HG03066 (cell line): ENCODE measurements around the gene NOTCH2.

ENCODE experiments used
- ATAC-seq: cut with Tn5 transposase; IDR thresholded peaks from one replicate; pipeline ENCODE4 v1.9.1; 2021; ENCODE audit warnings: low read depth; ENCODE audit not compliant: unreplicated experiment

The NOTCH2 gene

DNA sequence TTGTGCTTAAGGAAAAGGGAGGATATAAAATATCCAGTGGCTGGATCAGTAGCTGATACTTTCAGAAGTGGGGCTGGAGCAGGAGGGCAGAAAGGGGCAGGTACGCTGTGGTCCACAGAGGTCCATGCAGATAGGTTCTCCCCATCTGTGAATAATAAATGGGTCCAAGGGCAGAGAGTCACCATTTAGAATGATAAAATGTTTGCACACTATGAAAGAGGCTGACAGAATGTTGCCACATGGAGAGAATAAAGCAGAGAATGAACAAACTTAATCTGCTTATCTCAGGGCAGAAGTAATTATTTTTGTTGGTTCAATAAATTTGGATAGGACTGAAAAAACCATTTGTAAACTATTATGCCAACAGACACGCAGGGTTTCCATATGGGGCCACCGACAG, 156.5 kb downstream of the NOTCH2 start:
- no peak for ATAC-seq

DNA sequence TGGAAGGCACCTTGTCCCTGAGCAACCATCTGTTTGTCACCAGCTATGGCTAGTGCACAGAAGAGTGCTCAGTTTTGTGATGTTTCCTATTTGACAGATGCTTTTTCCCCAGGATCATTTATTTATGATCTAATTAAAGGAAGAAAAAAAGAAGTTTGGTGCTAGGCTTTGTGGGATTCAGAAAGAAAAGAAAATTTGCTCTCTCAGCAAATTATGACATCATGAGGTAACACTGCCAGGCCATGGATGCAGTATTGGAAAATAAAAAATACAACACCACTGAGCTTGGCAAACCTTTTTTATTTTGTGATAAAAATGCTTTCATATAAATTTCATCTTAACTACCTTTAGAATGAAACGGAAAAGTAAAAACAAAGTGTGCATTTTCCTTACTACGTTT, 157.7 kb downstream of the NOTCH2 start:
- no peak for ATAC-seq

DNA sequence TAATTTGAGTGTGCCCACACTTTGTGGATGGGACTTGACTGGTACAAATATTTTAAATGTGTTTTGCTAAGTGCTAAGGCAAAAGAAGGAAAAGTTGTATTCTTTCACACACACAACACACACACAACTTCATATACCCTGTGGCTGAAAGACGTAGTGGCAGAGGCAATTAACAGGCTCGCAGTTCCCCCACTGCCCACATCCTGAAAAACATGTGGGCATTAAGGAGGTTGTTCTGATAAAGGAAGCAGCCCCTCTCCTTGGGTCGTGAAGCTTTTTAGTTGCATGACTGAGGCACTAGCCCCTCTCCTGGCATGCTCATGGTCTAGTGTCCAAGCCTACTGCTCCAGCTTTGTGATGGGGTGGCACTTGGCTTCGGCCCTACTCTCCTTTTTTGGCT, 158.8 kb downstream of the NOTCH2 start:
- no peak for ATAC-seq

DNA sequence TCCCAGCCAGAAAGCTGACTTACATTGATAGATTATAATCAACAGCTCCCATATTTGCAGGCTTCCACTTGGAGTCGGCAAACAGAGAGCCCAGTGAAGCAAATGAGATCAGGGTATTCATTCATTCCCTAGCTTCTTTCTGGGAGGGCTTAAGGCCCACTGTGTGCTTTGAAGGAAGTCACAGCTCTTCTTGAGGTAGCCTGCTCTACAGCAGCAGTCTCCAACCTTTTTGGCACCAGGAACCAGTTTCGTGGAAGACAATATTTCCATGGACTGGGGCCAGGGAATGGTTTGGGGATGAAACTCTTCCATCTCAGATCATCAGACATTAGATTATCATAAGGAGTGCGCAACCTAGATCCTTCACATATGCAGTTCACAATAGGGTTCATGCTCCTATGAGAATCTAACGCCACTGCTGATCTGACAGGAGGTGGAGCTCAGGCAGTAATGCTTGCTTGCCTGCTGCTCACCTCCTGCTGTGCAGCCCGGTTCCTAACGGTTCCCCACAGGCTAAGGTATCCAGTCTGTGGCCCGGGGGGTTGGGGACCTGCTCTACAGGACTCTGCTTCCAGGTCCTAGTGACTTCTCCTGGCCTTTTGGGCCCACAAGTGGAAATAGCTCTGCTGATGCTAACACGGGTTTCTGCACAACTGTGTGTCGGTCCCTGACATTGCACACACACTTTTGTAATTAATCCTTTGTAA, 159.4 kb downstream of the NOTCH2 start:
- ATAC-seq, result no peak

DNA sequence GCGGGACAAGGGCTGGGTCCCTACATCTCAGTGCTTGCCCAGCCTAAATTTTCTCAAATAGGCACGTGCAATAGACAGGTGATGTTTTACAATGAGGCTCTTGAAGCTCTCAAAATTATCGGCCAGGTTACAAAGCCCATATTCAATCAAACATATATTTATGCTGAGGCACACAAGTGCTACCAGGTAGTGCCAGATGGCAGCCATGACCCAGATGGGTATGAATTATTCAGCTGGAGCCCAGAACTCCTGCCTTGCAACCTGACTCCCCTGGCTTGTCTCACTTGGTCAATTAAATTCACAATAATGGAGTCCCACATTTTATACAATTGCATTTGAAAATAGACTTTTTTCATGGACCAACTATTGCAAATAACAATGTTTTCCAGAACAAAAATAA, 160.8 kb downstream of the NOTCH2 start:
- ATAC-seq, result no peak

DNA sequence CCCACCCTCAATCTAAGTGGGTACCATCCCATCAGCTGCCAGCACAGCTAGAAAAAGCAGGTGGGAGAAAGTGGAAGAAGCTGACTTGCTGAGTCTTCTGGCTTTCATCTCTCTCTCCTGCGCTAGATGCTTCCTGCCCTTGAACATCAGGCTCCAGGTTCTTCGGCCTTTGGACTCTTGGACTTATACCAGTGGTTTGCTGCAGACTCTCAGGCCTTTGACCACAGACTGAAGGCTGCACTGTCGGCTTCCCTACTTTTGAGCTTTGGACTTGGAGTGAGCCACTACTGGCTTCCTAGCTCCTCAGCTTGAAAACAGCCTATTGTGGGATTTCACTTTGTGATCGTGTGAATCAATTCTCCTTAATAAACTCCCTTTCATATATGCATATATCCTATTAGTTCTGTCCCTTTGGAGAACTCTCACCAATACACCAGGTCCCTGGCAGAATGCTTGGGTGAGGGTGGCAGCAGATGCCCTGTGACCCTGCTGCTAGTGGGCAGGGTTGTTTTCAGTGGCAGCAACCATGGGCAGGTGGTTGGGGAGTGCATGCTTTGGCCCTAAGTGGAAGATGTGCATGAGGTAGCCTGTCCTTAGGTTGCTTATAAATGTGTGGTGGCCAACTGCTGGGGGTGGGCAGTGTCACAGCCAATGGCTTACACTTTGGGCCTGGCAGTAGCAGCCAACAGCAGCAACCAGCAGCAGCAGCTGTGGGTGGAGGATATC, 162.4 kb downstream of the NOTCH2 start:
- ATAC-seq, result no peak

DNA sequence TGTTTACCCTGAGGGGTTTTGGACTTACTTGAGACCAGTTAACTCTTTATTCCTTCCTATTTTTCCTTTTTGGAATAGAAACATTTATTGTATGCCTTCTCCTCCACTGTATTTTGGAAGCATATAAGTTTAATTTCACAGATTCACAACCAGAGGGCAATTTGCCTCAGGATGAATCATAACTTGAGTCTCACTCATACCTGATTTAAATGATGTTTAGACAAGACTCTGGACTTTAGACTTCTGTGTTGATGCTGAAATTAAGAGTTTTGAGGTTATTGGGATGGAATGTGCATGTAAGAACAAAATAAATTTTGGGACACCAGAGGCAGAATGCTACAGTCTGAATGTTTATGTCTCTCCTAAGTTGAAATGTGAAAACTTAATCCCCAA, 166.0 kb downstream of the NOTCH2 start:
- ATAC-seq, result no peak

DNA sequence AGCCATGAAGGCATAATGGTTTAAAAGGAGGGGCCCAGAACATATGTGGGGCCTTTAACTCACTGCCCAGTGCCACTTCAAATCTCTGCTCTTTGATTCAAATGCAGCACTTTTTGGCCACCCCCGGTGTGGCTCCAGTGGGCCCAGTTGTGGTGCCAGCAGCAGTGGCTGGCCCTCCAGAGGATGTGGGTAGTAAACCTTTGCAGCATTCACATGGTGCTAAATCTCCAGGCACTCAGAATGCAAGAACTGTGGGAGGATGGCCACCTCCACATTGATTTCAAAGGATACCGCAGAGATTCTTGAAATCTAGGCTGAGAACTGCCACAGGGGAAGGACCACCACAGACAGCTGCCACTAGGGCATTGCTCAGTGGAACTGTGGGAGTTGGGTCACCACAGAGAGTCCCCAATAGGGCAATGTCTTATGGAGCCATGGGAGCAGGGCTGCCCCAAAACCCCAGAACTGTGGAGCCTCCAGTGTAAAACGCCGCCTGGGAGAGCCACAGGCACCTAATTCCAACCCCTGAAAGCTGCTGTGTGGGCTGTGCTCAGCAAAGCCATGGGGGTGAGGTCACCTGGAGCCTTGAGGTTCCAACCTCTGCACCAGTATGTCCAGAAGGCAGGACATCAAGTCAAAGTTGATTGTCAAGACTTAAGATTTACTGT, 166.6 kb downstream of the NOTCH2 start:
- ATAC-seq, result no peak

DNA sequence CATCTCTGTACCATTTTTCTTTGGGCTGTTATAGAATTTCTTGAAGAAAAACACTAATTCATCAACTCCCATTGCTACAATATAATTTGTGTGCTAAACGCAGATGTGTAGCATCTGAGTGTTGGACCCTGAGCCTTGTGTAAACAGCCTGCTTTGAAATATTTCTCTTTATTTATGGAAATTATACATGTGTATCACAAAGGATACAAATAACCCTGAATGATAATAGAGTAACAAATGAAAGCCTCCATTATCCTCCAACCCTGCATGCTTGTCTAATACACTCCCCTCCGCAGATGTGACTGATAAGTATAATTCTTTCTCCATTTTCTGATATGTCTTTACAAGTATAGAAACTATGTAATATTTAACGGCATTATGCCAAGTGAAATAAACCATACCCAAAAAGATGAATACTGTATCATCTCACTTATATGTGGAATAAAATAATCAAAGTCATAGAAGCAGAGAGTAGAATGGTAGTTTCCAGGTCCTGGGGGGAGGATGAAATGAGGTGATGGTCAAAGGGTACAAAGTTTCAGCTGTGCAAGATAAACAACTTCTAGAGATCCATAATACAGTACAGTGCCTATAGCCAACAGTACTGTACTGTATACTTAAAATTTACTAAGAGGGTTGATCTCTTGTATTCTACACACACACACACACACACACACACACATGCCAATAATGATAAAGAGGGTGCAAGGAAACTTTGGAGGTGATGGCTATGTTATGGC, 170.3 kb downstream of the NOTCH2 start:
- no peak for ATAC-seq

DNA sequence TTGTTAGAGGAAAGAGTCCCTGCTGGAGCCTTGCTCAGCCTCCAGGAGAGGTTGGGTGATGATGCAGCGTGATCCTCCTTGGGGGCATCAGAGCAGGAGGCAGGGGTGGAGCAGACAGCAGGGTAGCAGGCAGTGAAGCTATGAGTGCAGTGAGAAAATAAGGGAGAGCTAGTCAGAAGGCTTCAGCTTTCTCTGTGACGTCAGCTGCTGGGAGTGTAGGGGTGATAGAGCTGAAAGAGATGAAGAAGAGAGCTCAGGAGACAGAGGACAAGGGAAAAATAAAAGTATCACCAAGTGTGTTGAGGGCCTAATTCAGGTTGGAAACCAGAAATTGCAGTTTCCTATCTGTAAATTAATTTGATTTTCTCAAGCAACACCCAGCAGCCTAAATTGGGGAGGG, 170.9 kb downstream of the NOTCH2 start:
- ATAC-seq, result no peak

DNA sequence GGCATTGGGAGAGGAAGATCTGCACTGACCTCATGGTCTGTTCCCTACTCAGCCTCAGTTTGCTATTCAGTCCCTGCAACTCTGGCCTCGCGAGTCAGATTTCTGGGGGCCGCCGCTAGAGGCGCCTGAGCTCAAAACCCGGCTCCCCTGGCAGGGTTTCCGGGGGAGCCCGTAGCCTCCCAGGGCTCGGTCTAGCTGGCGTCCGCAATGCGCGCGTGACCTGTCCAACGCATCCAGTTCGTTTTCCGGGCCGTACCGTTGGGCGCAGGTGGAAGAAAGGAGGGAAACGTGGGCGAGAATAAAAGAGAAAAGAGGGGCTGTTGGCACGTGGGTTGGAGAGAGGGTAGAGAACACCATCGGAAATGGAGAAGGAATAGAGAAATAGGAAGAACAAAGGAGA, 173.2 kb downstream of the NOTCH2 start, which contains the start of gene ADAM30:
Gene ADAM30, minus strand, starts transcription at position 213 of the 400 bp plus-strand sequence. Its CDS starts 179 bp downstream, at position 34.
- no peak for ATAC-seq

DNA sequence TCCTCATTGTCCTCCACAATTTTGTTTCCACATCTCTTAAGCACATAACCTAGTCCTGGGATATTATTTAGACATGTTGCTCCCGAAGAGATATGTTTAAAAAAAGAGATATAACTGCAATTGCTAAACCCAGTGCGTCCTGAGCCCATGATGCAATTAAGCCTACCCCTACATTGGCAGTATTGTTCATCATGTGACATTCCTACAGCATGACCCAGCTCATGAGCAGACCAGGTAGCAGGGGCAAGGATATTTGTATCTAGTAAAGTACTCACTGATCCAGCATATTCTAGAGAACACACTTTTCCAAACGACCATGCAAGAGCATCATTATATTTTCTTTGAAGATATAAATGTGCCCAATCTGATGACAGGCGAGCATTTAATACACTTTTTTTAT, 174.4 kb downstream of the NOTCH2 start:
- ATAC-seq, result no peak

DNA sequence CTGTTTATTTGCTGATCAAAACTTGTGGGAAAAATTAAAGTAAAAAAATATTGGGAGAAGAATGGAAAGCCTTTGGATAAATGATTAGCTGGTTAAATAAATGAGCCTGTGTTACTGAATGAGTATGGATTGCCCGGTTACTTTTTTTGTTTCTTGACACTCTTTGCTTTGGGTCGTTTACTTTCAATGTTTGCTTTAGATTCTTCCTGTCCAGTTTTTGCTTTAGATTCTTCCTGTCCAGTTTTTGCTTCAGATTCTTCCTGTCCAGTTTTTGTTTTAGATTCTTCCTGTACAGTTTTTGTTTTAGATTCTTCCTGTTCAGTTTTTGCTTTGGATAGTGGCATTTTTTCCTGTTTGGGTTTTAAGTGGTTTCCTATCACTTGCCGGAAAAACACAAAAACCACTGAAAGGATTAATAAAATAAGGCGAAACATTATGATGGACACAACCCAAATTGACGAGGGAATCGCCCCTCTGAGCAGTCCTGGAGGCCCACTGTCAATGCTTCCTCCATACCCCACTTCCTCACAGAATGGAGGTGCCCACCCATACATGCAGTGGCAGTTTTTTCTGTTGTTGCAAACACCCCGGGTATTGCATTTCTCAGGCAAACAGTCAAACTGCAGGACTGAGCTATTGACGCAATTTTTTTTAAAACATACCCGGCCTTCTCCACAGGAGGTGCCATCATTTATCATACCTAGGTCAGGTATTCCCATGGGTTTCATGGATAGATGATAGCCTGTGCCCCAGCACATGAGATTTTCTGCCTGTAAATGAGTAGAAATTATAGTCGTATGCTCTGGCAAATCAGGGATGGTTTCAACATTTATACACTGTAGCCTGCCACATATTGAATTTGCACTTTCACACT, 175.4 kb downstream of the NOTCH2 start:
- no peak for ATAC-seq

DNA sequence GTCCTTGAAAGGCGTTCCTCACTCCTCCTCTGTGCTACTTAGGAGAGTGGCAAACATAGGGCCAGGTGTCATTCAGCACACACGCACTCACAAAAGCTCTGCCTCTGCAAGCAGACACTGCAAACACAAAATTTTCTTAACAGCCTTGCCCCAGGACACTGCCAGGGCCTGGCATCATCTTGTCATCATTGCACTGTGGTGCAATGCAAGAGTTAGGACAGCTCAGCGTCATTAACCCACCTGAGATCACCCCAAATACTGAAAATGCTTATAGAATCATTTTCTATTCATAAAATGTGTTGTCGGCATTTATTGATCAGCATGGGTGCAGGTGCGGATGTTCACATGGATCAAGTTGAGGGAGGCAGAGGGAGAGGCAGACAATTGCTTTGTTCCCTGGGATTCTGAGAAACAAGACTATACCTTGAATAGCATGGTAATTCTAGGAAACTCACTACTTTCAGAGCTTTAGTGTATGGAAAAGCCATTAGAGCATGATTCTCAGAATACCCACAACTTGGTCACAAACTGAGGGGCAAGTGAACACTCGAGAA, 176.1 kb downstream of the NOTCH2 start:
- ATAC-seq, result no peak

DNA sequence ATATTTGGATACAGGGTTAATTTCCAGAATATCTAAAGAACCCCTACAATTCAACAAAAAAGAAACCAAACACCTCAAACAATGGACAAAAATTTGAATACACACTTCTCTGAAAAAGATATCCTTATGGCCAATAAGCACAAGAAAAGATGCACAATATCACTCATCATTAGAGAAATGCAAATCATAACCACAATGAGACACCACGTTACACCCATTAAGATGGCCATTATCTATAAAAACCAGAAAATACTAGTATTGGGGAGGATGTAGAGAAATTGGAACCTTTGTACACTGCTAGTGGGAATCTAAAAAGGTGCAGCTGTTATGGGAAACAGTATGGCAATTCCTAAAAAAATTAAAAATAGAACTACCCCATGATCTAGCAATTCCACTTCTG, 178.1 kb downstream of the NOTCH2 start:
- no peak for ATAC-seq

DNA sequence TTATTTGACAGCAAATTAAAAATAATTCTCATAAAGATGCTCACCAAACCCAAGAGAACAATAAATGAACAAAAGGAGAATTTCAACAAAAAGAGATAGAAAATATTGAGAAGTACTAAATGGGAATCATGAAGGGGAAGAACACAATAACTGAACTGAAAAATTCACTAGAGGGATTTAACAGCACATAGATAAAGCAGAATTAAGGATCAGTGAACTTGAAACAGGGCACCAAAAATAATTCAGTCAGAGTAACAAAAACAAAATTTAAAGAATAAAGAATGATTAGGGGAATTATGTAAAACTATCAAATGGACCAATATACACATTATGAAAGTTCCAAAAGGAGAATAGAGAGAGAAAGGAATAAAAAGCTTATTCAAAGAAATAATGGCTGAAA, 181.0 kb downstream of the NOTCH2 start:
- ATAC-seq, result no peak

DNA sequence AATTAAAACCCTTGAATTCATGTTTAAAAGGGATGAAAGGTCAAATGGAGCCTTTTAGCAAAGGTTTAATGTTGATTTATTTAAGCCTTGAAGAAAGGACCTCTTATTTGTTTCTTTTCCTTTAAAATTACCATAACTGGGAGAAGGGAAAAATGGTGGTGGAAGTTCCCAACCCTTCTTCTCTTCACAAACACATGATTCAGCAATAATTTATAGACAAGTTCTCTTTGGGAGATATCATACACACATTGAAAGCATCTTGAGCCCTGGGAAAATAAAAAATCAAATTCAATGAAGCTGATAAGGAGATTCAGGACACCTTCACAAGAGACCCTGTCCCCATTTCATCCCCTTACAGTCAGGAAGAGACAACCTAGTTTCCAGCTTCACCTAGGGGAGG, 182.0 kb downstream of the NOTCH2 start:
- no peak for ATAC-seq

DNA sequence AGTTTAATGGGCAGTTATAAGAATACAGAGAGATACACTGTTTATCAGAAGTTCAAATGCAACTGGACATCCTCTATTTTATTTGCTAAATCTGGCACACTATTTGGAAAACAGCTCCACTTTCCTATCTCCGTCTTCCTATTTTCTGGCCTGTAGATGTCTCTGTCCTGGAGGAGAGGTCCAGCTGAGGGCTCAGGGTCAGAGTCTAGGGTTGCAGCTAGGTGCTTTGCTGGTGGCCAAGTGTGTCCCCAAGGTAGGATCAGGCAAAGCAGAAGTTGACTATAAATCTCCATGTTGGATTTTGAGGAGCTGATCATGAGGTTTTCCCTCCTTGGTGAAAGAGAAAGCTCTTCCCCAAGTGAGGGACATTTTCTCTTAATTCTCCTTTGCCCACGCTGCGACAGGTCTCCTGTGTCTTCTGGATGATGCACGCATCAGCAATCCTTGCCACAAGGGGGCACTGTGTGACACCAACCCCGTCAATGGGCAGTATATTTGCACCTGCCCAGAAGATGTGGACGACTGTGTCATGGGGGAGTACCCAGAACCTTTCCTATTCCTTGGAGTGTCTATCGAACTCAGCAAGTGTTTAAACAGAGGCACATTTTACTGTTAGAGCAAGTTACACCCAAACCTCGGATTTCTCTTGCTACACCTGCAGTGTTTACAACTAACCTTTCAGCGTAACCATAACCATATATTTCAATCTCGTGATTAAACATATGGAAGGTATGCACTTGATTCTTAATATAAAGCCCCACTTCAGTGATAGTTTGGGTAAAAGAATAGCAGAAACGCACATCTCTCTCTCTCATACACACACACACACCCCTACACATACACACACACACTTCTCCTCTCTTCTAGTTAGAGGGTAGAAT, 183.3 kb downstream of the NOTCH2 start:
- ATAC-seq, result no peak

DNA sequence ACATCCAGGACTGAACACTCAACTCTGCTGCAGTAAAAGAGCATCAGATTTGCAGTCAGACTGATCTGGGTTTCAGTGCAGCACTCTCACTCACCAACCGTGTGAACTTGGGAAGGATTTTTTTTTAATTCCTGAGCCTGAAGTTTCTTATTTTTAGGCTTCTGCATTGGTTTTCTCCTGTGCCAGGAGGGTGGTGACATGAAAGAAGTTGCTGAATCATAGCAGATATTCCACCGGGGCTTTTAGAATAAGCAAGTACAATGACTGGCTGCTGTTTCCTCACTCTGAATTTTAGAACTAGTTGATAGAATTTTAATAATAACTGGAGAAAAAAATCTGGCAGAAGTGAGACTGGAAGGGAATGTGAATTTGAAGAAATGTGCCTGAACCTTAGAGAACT, 184.8 kb downstream of the NOTCH2 start:
- no peak for ATAC-seq
